Testis (tissue), 2 donors: ENCODE measurements around the gene ZNF552.
"Not testable (repeated sequence)": the region's sequence is repeated elsewhere in the genome, so short reads cannot be mapped to it uniquely, and the experiment has no call there.

Experiments
- CTCF ChIP-seq, 3 experiments: fragments of 450-650 bp in 2 of 3; fragments of 200-600 bp in 1 of 3; sonication (generic) in 1 of 3; IDR thresholded peaks; one replicate each; pipeline ENCODE4 v1.5.1; 2016 to 2019; ENCODE audit warnings: antibody characterized with exemption in 3 of 3, mild to moderate bottlenecking in 2 of 3, moderate library complexity in 1 of 3
- POLR2A ChIP-seq: fragments of 450-650 bp; IDR thresholded peaks from one replicate; pipeline ENCODE4 v1.6.1; 2017; ENCODE audit warnings: antibody characterized with exemption, mild to moderate bottlenecking, moderate library complexity

- TF ChIP-seq CTCF (IDR thresholded peaks at IDR 0.05); POLR2A: not testable (repeated sequence)
Observed at GRCh38 chr19:57836991-57837390, 22.3 kb upstream of the ZNF552 start.
